ENCODE measurements around the gene DOCK2.

Gene DOCK2

DNA sequence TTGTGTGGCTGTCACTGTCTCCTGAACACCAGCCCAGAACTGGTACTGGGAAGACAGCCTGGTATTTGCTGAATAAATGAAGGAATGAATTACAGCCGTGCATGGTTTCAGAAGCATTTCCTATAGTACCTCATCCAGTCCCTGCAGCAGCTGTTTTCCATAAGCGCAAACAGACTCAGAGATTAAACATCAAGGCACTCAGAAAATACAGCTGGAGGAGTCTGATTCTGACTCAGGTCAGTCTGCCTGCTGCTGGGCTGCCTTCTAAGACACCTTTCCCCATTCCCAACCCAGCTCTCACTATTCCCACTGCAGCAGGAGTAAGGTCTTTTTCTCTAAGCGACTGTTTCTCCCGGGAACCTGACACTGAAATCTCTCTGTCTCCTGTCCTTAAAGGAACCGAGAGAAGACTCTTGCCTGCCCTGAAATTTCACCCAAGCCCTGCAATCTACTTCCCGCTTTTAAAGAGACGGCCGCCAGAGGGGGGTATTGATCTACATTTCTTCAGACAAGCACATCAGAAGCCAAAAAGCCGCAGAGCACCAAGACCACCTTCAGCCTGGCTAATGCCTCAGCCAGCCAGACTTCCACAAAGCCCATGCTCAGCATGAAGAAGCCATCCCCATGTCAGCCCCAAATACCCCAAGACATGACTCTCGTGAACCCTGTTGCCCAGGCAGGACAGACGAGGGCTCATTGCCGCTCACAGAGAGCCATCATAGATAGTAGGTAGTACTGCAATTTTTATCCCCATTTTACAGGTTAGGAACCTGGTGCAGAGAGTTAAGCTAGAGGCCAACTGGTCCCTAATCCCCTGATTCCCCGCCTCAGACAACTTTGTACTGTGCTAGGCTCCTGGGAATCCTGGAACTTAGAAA is 463.2 kb downstream of the DOCK2 start:
- Histone ChIP-seq H3K79me2 (ENCODE audit: control insufficient read depth, low read length) (no peaks in the 10 kb centered on the region), H3K9me3 (ENCODE audit: control insufficient read depth, insufficient read depth, low read length) (no peaks in the 10 kb centered on the region), H3K4me2 (ENCODE audit: low read length) (no peak overlapping the region), H4K20me1 (ENCODE audit: control insufficient read depth, insufficient read depth, low read depth, low read length) (no peaks in the 10 kb centered on the region), H3K27me3 (ENCODE audit: control insufficient read depth, low read length) (peaks cover 6% of the 10 kb centered on the region; the same call in 1 of the 2 replicates), H3K4me3 (ENCODE audit: low read length) (no peak overlapping the region), H3K36me3 (ENCODE audit: control insufficient read depth, low read length) (no peaks in the 10 kb centered on the region), H3K27ac (ENCODE audit: low read depth, low read length) (no peak overlapping the region), H3F3A (ENCODE audit: control insufficient read depth, insufficient read depth) (no peaks in the 10 kb centered on the region), H3K9me2 (replicated peaks; ENCODE audit: control insufficient read depth, low read length) (no peaks in the 10 kb centered on the region), H3K4me1 (ENCODE audit: control insufficient read depth, low read length) (no peaks in the 10 kb centered on the region)
- TF ChIP-seq, protein P1, sequence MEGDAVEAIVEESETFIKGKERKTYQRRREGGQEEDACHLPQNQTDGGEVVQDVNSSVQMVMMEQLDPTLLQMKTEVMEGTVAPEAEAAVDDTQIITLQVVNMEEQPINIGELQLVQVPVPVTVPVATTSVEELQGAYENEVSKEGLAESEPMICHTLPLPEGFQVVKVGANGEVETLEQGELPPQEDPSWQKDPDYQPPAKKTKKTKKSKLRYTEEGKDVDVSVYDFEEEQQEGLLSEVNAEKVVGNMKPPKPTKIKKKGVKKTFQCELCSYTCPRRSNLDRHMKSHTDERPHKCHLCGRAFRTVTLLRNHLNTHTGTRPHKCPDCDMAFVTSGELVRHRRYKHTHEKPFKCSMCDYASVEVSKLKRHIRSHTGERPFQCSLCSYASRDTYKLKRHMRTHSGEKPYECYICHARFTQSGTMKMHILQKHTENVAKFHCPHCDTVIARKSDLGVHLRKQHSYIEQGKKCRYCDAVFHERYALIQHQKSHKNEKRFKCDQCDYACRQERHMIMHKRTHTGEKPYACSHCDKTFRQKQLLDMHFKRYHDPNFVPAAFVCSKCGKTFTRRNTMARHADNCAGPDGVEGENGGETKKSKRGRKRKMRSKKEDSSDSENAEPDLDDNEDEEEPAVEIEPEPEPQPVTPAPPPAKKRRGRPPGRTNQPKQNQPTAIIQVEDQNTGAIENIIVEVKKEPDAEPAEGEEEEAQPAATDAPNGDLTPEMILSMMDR (IDR thresholded peaks at IDR 0.05; ENCODE audit: low read depth, low read length, poor library complexity, severe bottlenecking): peak; percentile 80
- no peak for TF ChIP-seq EZH2phosphoT487 (IDR thresholded peaks at IDR 0.05; ENCODE audit: borderline replicate concordance, low read length)

DNA sequence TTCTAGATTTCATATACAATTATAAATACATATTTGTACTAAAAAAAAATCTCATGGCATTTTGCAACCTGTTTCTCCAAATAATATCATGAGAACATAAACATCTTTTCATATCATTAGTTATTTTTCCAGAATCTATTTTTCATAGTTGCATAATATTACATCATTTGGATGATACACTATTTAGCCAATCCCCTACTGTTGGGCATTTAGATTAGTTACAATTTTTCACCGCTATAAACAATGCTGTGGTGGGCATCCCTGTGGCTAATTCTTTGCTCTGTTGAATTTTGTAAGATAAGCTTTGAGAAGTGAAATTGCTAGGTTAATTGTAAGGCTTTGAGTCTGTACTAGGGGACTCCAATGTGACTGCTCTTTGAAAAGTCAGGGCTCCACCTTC is 466.4 kb downstream of the DOCK2 start:
- no peak overlapping the region for H3K4me3 ChIP-seq (ENCODE audit: low read length)
- H3K27ac ChIP-seq (ENCODE audit: low read depth, low read length): no peak overlapping the region
- TF ChIP-seq, protein P1 (IDR thresholded peaks at IDR 0.05; ENCODE audit: low read depth, low read length, poor library complexity, severe bottlenecking): no peak
- no peak for TF ChIP-seq EZH2phosphoT487 (IDR thresholded peaks at IDR 0.05; ENCODE audit: borderline replicate concordance, low read length)
- no peaks in the 10 kb centered on the region for H3F3A ChIP-seq (ENCODE audit: control insufficient read depth, insufficient read depth)
- H3K4me1 ChIP-seq (ENCODE audit: control insufficient read depth, low read length): no peaks in the 10 kb centered on the region
- no peak overlapping the region for H3K4me2 ChIP-seq (ENCODE audit: low read length)
- peaks cover 6% of the 10 kb centered on the region; the same call in 1 of the 2 replicates for H3K27me3 ChIP-seq (ENCODE audit: control insufficient read depth, low read length)
- H3K36me3 ChIP-seq (ENCODE audit: control insufficient read depth, low read length): no peaks in the 10 kb centered on the region
- no peaks in the 10 kb centered on the region for H3K9me2 ChIP-seq (replicated peaks; ENCODE audit: control insufficient read depth, low read length)
- no peaks in the 10 kb centered on the region for H3K79me2 ChIP-seq (ENCODE audit: control insufficient read depth, low read length)
- H3K9me3 ChIP-seq (ENCODE audit: control insufficient read depth, insufficient read depth, low read length): no peaks in the 10 kb centered on the region
- H4K20me1 ChIP-seq (ENCODE audit: control insufficient read depth, insufficient read depth, low read depth, low read length): no peaks in the 10 kb centered on the region

DNA sequence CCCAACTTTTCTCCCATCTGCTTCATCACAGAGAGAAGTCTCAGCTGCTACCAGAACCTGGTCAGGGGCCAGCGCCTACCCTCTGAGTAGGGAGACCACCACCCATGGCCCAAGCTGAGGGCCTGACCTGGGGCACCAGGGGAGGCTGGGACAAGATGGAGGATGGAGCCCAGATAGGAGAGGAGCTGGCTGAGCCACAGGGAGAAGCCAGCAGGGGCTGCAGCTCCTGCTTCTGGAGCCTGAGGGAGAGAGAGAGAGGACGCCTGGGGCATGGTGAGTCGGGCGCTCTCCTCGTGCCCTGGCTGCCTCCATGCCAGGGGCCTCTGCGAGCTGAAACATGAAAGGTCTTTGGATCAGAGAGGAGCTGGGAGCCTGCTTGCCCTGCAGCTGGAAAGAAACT is 467.2 kb downstream of the DOCK2 start:
- Histone ChIP-seq H3K36me3 (ENCODE audit: control insufficient read depth, low read length) (no peaks in the 10 kb centered on the region), H3K4me2 (ENCODE audit: low read length) (no peak overlapping the region), H3K9me3 (ENCODE audit: control insufficient read depth, insufficient read depth, low read length) (no peaks in the 10 kb centered on the region), H3K79me2 (ENCODE audit: control insufficient read depth, low read length) (no peaks in the 10 kb centered on the region), H3K4me3 (ENCODE audit: low read length) (no peak overlapping the region), H3K27ac (ENCODE audit: low read depth, low read length) (no peak overlapping the region), H3K27me3 (ENCODE audit: control insufficient read depth, low read length) (peaks cover 2% of the 10 kb centered on the region; the same call in 1 of the 2 replicates), H3F3A (ENCODE audit: control insufficient read depth, insufficient read depth) (no peaks in the 10 kb centered on the region), H4K20me1 (ENCODE audit: control insufficient read depth, insufficient read depth, low read depth, low read length) (no peaks in the 10 kb centered on the region), H3K4me1 (ENCODE audit: control insufficient read depth, low read length) (no peaks in the 10 kb centered on the region), H3K9me2 (replicated peaks; ENCODE audit: control insufficient read depth, low read length) (no peaks in the 10 kb centered on the region)
- TF ChIP-seq, protein P1 (IDR thresholded peaks at IDR 0.05; ENCODE audit: low read depth, low read length, poor library complexity, severe bottlenecking): no peak
- no peak for TF ChIP-seq EZH2phosphoT487 (IDR thresholded peaks at IDR 0.05; ENCODE audit: borderline replicate concordance, low read length)

Measured in DOHH2 (cell line).